HCT116 (cell line): ENCODE results near the gene PREX1. TPM values are rescaled to one million over a fixed set of nuclear protein-coding genes. Genes with fewer than 3 reads are reported as not detected.

Source experiments
- ATAC-seq: fragments of 200-7000 bp; cut with Tn5 transposase; 2 replicates; pipeline ENCODE4 v1.9.1; 2020; ENCODE audit warnings: mild to moderate bottlenecking, moderate library complexity
- BruUV-seq: library from RNA; stranded (reverse); fragments of 400-500 nt; replicated peaks from 2 replicates; lab custom pipeline; 2021; lab: Mats Ljungman, UMichigan
- CTCF ChIA-PET: fragments of 300-600 bp; sonication (Branson Sonifier 250); formaldehyde crosslinking; loops from one replicate; lab custom pipeline; 2021; ENCODE audit warnings: antibody characterized with exemption; lab: Charles Lee
- POLR2A ChIA-PET: fragments of 300-600, 350-600 bp; sonication (Branson Sonifier 250); formaldehyde crosslinking; loops from one replicate; lab custom pipeline; 2021; ENCODE audit warnings: antibody characterized with exemption; lab: Charles Lee
- RAD21 ChIA-PET, 2 experiments: fragments of 300-600 bp; sonication (Branson Sonifier 250); formaldehyde crosslinking; loops; one replicate each; lab custom pipeline; 2023; ENCODE audit warnings: low total read pairs in 2 of 2; ENCODE audit not compliant: uncharacterized antibody in 2 of 2, unreplicated experiment in 2 of 2, low non-redundant PET in 1 of 2; lab: Charles Lee
- DNase-seq: peaks from one replicate; pipeline ENCODE4 v3.0.0-alpha.2; 2010; ENCODE audit warnings: low read depth, low spot score
- H2AFZ ChIP-seq: fragments of 200-600 bp; shearing (Covaris generic), sonication (generic); 2 replicates; pipeline ENCODE4 v1.6.1; 2017; ENCODE audit warnings: low read depth, mixed run types, mixed read lengths, antibody characterized with exemption, low read length; ENCODE audit not compliant: poor library complexity, severe bottlenecking
- H3K27ac ChIP-seq: 2 replicates; pipeline ENCODE4 v1.5.1; 2012; ENCODE audit warnings: low read depth, low read length
- H3K27me3 ChIP-seq: fragments of 200-600 bp; sonication (generic); 2 replicates; pipeline ENCODE4 v1.6.1; 2016; ENCODE audit warnings: mixed run types, low read length, mixed read lengths; ENCODE audit not compliant: insufficient read depth
- H3K36me3 ChIP-seq, 2 experiments: fragments of 200-500 bp in 1 of 2; fragments of 200-600 bp in 1 of 2; sonication (Bioruptor generic) in 1 of 2; sonication (generic) in 1 of 2; 2 replicates each; pipeline versions ENCODE4 v1.5.1 to v1.6.1; 2014 to 2016; ENCODE audit warnings: low read length in 2 of 2, inconsistent platforms in 1 of 2, mixed read lengths in 1 of 2, mixed run types in 1 of 2; ENCODE audit not compliant: insufficient read depth in 2 of 2, control insufficient read depth in 1 of 2
- H3K4me1 ChIP-seq, 2 experiments: fragments of 200-600 bp in 1 of 2; sonication (generic) in 1 of 2; 2 replicates each; pipeline versions ENCODE4 v1.5.1 to v1.6.1; 2012 to 2017; ENCODE audit warnings: low read length in 2 of 2, inconsistent platforms in 1 of 2, mild to moderate bottlenecking in 1 of 2, mixed read lengths in 1 of 2, mixed run types in 1 of 2, moderate library complexity in 1 of 2; ENCODE audit not compliant: insufficient read depth in 2 of 2, control insufficient read depth in 1 of 2
- H3K4me2 ChIP-seq: fragments of 200-600 bp; sonication (generic); 2 replicates; pipeline ENCODE4 v1.6.1; 2017; ENCODE audit warnings: mixed run types, low read length, mixed read lengths
- H3K4me3 ChIP-seq, 2 experiments: fragments of 200-600 bp in 1 of 2; sonication (generic) in 1 of 2; replicated peaks in 1 of 2; 2 replicates each; pipeline ENCODE4 v1.5.1; 2011 to 2016; ENCODE audit warnings: low read length in 2 of 2, control low read depth in 1 of 2, low read depth in 1 of 2, mild to moderate bottlenecking in 1 of 2, mixed read lengths in 1 of 2, mixed run types in 1 of 2
- H3K79me2 ChIP-seq: fragments of 200-600 bp; sonication (generic); 2 replicates; pipeline ENCODE4 v1.6.1; 2017; ENCODE audit warnings: mild to moderate bottlenecking, mixed run types, low read length, moderate library complexity, mixed read lengths; ENCODE audit not compliant: insufficient read depth
- H3K9ac ChIP-seq: fragments of 200-600 bp; sonication (generic); 2 replicates; pipeline ENCODE4 v1.6.1; 2016; ENCODE audit warnings: low read length, mixed read lengths
- H3K9me2 ChIP-seq: fragments of 200-600 bp; sonication (generic), shearing (Covaris generic); 2 replicates; pipeline ENCODE4 v1.6.1; 2017; ENCODE audit warnings: mixed run types, mild to moderate bottlenecking, moderate library complexity; ENCODE audit not compliant: insufficient read depth
- H3K9me3 ChIP-seq, 2 experiments: fragments of 200-500 bp in 1 of 2; fragments of 200-600 bp in 1 of 2; sonication (Bioruptor generic) in 1 of 2; sonication (generic) in 1 of 2; 2 replicates each; pipeline ENCODE4 v1.6.1; 2014 to 2017; ENCODE audit warnings: low read length in 2 of 2, mixed read lengths in 2 of 2, inconsistent platforms in 1 of 2, low read depth in 1 of 2, mild to moderate bottlenecking in 1 of 2, mixed run types in 1 of 2, moderate library complexity in 1 of 2; ENCODE audit not compliant: control insufficient read depth in 1 of 2, insufficient read depth in 1 of 2
- H4K20me1 ChIP-seq: fragments of 200-600 bp; sonication (generic), shearing (Covaris generic); 2 replicates; pipeline ENCODE4 v1.6.1; 2017; ENCODE audit warnings: mixed run types, mild to moderate bottlenecking, moderate library complexity; ENCODE audit not compliant: insufficient read depth
- CBX3 ChIP-seq: IDR thresholded peaks from 2 replicates; pipeline ENCODE4 v1.6.1; 2012; ENCODE audit warnings: low read depth
- EGR1 ChIP-seq: IDR thresholded peaks from 2 replicates; pipeline ENCODE4 v1.6.1; 2012; ENCODE audit warnings: low read depth
- ELF1 ChIP-seq: IDR thresholded peaks from 2 replicates; pipeline ENCODE4 v1.6.1; 2012; ENCODE audit warnings: low read depth, borderline replicate concordance
- EZH2 ChIP-seq: fragments of 200-600 bp; sonication (generic); IDR thresholded peaks from 2 replicates; pipeline ENCODE4 v1.6.1; 2017; ENCODE audit warnings: antibody characterized with exemption, mixed run types
- EZH2phosphoT487 ChIP-seq: fragments of 200-600 bp; IDR thresholded peaks from 2 replicates; pipeline ENCODE4 v1.6.1; 2018; ENCODE audit warnings: antibody characterized with exemption, borderline replicate concordance
- JUND ChIP-seq: IDR thresholded peaks from 2 replicates; pipeline ENCODE4 v1.6.1; 2012
- MAX ChIP-seq: IDR thresholded peaks from 2 replicates; pipeline ENCODE4 v1.6.1; 2012
- POLR2A ChIP-seq: IDR thresholded peaks from 2 replicates; pipeline ENCODE4 v1.7.0; 2011; ENCODE audit warnings: borderline replicate concordance; ENCODE audit not compliant: insufficient read depth, insufficient read length; ENCODE audit errors: extremely low read depth
- RAD21 ChIP-seq: IDR thresholded peaks from 2 replicates; pipeline ENCODE4 v1.6.1; 2012; ENCODE audit warnings: low read depth, mild to moderate bottlenecking
- REST ChIP-seq: IDR thresholded peaks from 2 replicates; pipeline ENCODE4 v1.6.1; 2012; ENCODE audit warnings: low read depth
- SIN3A ChIP-seq: IDR thresholded peaks from 2 replicates; pipeline ENCODE4 v1.6.1; 2012; ENCODE audit warnings: low read depth
- SP1 ChIP-seq: IDR thresholded peaks from 2 replicates; pipeline ENCODE4 v1.6.1; 2012; ENCODE audit warnings: low read depth
- TCF7L2 ChIP-seq: IDR thresholded peaks from 2 replicates; pipeline ENCODE4 v1.7.0; 2011; ENCODE audit warnings: borderline replicate concordance, inconsistent platforms; ENCODE audit not compliant: insufficient read depth, insufficient read length; ENCODE audit errors: extremely low read depth
- YY1 ChIP-seq: IDR thresholded peaks from 2 replicates; pipeline ENCODE4 v1.6.1; 2011; ENCODE audit warnings: low read length, low read depth, moderate library complexity, mild to moderate bottlenecking; ENCODE audit not compliant: insufficient replicate concordance; ENCODE audit errors: extremely low read depth
- ZFX ChIP-seq: fragments of 450-650 bp; IDR thresholded peaks from 2 replicates; pipeline ENCODE4 v1.6.1; 2017
- ZNF274 ChIP-seq: fragments of 200-500 bp; sonication (Bioruptor generic); IDR thresholded peaks from 2 replicates; pipeline ENCODE4 v1.6.1; 2014; ENCODE audit warnings: mild to moderate bottlenecking, low read depth, low read length, inconsistent platforms
- intact Hi-C: fragments of 100-400 bp; cut with micrococcal nuclease; formaldehyde crosslinking; loops from 2 replicates; pipeline ENCODE4 v1.10.0; 2022
- total RNA-seq: library from RNA; stranded (reverse); gene quantifications from one replicate; pipeline ENCODE4 v1.2.1, GENCODE V29; 2021; ENCODE audit not compliant: unreplicated experiment
- TF ChIP-seq, protein P1 (sequence below), 3 experiments: fragments of 200-600 bp in 1 of 3; sonication (generic) in 1 of 3; IDR thresholded peaks in 2 of 3; conservative IDR thresholded peaks in 1 of 3; 2 replicates each; pipeline ENCODE4 v1.5.1; 2012 to 2017; ENCODE audit warnings: low read depth in 2 of 3, low read length in 2 of 3, antibody characterized with exemption in 1 of 3, borderline replicate concordance in 1 of 3, control low read depth in 1 of 3, mild to moderate bottlenecking in 1 of 3, mixed read lengths in 1 of 3, mixed run types in 1 of 3, moderate library complexity in 1 of 3; ENCODE audit not compliant: insufficient read depth in 1 of 3

Gene PREX1
- total RNA-seq, 1 experiment from 2014 or later, result 6.1 TPM

GRCh38 chr20:48695255-48695654, 132.5 kb downstream of the PREX1 start:
- Histone ChIP-seq H3K4me3 (no peak overlapping the region), H2AFZ (no peak overlapping the region), H3K27ac (no peak overlapping the region), H3K79me2 (no peaks in the 10 kb centered on the region), H4K20me1 (no peaks in the 10 kb centered on the region), H3K4me1 (peaks cover 15% of the 10 kb centered on the region in 2 experiments), H3K4me2 (no peak overlapping the region), H3K36me3 (no peaks in the 10 kb centered on the region), H3K9me3 (no peaks in the 10 kb centered on the region), H3K27me3 (no peaks in the 10 kb centered on the region), H3K9me2 (no peaks in the 10 kb centered on the region), H3K9ac (no peak overlapping the region)
- RAD21 ChIA-PET, result no interaction called here
- BruUV-seq, result no TSS peak
- TF ChIP-seq EGR1 (no peak), EZH2phosphoT487 (no peak), YY1 (no peak)
- intact Hi-C loops, result no loop called here
- CTCF ChIA-PET, result interaction anchor here (1.8 kb wide), 1 partner anchor 38 kb away, joined by 5 read pairs; no protein-coding TSS in a partner anchor
- DNase-seq (no peak), ATAC-seq (no peak)
- POLR2A ChIA-PET, result no interaction called here

DNA sequence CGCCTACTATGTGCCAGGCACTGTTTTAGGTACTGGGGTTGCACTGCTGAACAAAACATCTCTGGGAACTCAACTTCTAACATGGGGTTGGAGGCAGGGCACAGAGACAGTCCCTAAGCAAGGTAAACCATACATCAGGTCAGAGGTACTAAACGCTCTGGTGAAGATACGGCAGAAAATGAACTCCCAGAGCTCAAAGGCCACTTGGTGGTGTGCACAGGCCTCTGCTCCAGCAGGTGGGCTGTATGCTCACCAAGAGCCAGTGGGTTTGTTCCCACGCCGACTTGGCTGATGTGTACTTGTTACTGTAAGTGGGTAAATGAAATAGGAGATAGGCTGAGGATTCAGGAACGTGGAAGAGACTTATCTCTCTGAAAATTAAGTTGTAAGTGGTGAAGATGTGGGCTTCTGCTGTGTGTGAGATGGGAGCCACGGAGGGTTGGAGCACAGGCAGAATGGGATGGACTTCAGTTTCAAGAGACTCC, 133.4 kb downstream of the PREX1 start:
- no peaks in the 10 kb centered on the region for H4K20me1 ChIP-seq
- H2AFZ ChIP-seq, result no peak overlapping the region
- BruUV-seq, result no TSS peak
- H3K27me3 ChIP-seq, result no peaks in the 10 kb centered on the region
- ChIA-PET CTCF (interaction anchor here (1.8 kb wide), 1 partner anchor 37 kb away, joined by 5 read pairs; no protein-coding TSS in a partner anchor), RAD21 (no interaction called here), POLR2A (no interaction called here)
- H3K36me3 ChIP-seq, result no peaks in the 10 kb centered on the region
- intact Hi-C loops, result no loop called here
- TF ChIP-seq TCF7L2 (no peak), JUND (no peak), MAX (no peak), ZNF274 (no peak), POLR2A (no peak), ELF1 (no peak), ZFX (no peak), CBX3 (no peak), RAD21 (no peak), EZH2 (no peak), SP1 (no peak), EGR1 (no peak), SIN3A (no peak), REST (no peak)
- TF ChIP-seq, protein P1, sequence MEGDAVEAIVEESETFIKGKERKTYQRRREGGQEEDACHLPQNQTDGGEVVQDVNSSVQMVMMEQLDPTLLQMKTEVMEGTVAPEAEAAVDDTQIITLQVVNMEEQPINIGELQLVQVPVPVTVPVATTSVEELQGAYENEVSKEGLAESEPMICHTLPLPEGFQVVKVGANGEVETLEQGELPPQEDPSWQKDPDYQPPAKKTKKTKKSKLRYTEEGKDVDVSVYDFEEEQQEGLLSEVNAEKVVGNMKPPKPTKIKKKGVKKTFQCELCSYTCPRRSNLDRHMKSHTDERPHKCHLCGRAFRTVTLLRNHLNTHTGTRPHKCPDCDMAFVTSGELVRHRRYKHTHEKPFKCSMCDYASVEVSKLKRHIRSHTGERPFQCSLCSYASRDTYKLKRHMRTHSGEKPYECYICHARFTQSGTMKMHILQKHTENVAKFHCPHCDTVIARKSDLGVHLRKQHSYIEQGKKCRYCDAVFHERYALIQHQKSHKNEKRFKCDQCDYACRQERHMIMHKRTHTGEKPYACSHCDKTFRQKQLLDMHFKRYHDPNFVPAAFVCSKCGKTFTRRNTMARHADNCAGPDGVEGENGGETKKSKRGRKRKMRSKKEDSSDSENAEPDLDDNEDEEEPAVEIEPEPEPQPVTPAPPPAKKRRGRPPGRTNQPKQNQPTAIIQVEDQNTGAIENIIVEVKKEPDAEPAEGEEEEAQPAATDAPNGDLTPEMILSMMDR (IDR thresholded peaks at IDR 0.05 in 2 of 3, conservative IDR thresholded peaks at IDR 0.05 in 1 of 3; ENCODE audit: borderline replicate concordance in 1 of 3, insufficient read depth in 1 of 3, low read depth in 2 of 3, low read length in 2 of 3), result no peak
- no peak overlapping the region for H3K9ac ChIP-seq
- H3K4me1 ChIP-seq, result peaks cover 15% of the 10 kb centered on the region in 2 experiments
- no peaks in the 10 kb centered on the region for H3K79me2 ChIP-seq
- no peaks in the 10 kb centered on the region for H3K9me3 ChIP-seq
- no peak overlapping the region for H3K4me2 ChIP-seq
- no peak overlapping the region for H3K27ac ChIP-seq
- H3K9me2 ChIP-seq, result no peaks in the 10 kb centered on the region
- H3K4me3 ChIP-seq, result no peak overlapping the region
- no peak for ATAC-seq
- no peak for DNase-seq
